BJ (cell line): ENCODE data around the gene POLR2J2. TPM values are rescaled to one million over a fixed set of nuclear protein-coding genes. Genes with fewer than 3 reads are reported as not detected.
"Not testable (repeated sequence)": the region's sequence is repeated elsewhere in the genome, so short reads cannot be mapped to it uniquely, and the experiment has no call there.

Source experiments
- CTCF ChIA-PET: fragments of 350-600 bp; formaldehyde crosslinking; extraction: SDS; loops from one replicate; lab custom pipeline; 2021; ENCODE audit warnings: antibody characterized with exemption, inconsistent platforms; lab: Yijun Ruan, JAX
- POLR2A ChIA-PET: fragments of 300-600 bp; sonication (Branson Sonifier 250); formaldehyde crosslinking; extraction: SDS; loops from one replicate; lab custom pipeline; 2021; ENCODE audit warnings: antibody characterized with exemption; lab: Charles Lee
- DNase-seq: peaks from one replicate; pipeline ENCODE4 v3.0.0-alpha.2; 2011; ENCODE audit warnings: low read depth
- H3K27me3 ChIP-seq: 2 replicates; pipeline ENCODE4 v1.6.0; 2011; ENCODE audit warnings: low read length; ENCODE audit not compliant: control insufficient read depth, insufficient read depth
- H3K36me3 ChIP-seq: 2 replicates; pipeline ENCODE4 v1.5.1; 2011; ENCODE audit warnings: low read length; ENCODE audit not compliant: control insufficient read depth, insufficient read depth
- H3K4me3 ChIP-seq: 2 replicates; pipeline ENCODE4 v1.5.1; 2011; ENCODE audit warnings: low read depth, mild to moderate bottlenecking, control low read depth, low read length
- polyA plus RNA-seq: library from polyadenylated mRNA; depleted of rRNA; stranded (reverse); fragments of >200 nt; gene quantifications from 2 replicates; pipeline ENCODE4 v1.2.3, GENCODE V29; 2011

POLR2J2 gene
- polyA plus RNA-seq, 1 experiment, result 4.5 TPM

DNA sequence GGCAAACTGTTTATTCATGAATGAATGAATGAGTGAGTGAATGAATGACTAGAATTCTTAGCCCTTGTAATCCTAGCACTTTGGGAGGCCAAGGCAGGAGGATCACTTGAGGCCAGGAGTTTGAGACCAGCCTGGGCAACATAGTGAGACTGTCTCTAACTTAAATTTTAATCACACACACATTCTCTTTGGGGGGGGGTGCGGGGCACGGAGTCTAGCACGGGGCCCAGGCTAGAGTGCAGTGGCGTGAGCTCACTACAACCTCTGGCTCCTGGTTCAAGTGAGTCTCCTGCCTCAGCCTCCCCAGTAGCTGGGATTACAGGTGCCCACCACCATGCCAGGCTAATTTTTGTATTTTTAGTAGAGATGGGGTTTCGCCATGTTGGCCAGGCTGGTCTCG lies 19.1 kb upstream of the POLR2J2 start:
- not testable (repeated sequence) for DNase-seq

DNA sequence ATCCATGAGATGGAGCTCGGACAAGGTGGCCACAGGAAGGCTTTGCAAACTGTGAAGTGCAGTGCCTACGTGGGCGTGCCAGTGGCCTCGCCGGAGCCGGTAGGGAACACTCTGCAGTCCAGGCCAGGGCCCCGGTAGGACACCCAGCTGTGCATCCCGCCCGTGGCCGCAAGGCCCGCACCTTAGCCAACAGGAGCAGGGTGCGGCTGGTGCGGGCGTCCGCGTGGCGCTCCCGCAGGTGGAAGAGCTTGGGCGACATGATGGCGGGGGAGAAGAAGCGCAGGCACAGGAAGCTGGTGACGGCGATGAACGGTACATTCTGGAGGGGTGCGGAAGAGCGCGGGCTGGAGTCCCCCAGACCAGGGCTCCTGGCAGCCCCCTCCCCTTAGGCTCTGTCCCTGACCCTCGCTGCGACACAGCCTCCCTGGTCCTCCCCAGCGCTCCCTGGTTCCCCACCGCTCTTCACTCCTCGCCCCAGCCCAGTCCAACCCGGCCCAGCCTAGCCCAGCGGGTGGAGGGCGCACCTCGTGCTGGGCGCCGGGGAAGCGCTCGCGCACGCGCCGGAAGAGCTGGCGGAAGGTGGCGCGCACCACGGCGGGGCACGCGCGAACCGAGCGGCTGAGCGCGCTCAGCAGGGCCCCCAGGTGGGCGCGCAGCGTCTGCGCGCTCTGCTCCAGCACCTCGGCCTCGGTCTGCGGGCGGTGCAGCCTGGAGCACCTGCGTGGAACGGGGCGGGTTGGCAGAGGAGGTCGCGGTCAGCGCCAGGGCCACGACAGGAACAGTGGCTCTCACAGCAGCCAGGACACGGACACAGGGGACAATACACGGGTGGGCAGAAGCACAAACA lies 18.2 kb upstream of the POLR2J2 start:
- DNase-seq, H3K36me3 ChIP-seq, H3K4me3 ChIP-seq, POLR2A ChIA-PET, H3K27me3 ChIP-seq, CTCF ChIA-PET: not testable (repeated sequence)

More for the DNA sequence above, 19.1 kb upstream of the POLR2J2 start:
- H3K4me3 ChIP-seq, CTCF ChIA-PET, H3K27me3 ChIP-seq, H3K36me3 ChIP-seq, POLR2A ChIA-PET: not testable (repeated sequence)

DNA sequence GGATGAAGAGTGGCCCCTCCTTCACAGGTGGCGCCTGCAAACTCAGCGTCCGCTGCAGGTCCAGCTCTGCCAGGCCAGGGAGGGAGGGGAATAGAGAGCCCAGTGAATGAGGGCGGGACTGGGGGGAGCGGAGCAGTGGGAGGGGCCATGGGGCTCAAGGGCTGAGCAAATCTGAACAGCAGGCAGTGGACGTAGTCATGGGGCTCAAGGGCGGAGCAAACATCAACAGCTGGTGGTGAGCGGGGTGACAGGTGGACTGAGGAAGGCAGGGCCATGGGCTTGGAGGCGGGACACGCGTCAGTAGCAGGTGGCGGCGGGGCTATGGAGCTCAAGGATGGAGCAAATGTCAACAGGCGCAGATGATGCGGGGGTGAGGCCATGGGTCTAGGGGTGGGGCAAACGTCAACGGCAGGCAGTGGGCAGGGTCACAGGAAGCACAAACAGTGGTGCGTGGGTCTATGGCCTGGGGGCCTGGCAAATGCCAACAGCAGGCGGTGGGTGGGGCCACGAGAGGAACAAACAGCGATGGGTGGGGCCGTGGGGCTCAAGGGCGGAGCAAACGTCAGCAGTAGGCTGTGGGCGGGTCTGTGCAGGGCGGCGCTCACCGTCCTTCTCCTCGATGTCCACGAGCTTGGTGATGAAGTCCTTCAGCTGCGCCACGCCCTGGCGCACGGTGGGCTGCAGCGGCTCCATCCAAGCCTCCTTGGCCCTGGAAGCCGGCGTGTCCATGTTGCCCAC lies 17.0 kb upstream of the POLR2J2 start:
- POLR2A ChIA-PET, H3K36me3 ChIP-seq, DNase-seq, H3K27me3 ChIP-seq, H3K4me3 ChIP-seq, CTCF ChIA-PET: not testable (repeated sequence)

DNA sequence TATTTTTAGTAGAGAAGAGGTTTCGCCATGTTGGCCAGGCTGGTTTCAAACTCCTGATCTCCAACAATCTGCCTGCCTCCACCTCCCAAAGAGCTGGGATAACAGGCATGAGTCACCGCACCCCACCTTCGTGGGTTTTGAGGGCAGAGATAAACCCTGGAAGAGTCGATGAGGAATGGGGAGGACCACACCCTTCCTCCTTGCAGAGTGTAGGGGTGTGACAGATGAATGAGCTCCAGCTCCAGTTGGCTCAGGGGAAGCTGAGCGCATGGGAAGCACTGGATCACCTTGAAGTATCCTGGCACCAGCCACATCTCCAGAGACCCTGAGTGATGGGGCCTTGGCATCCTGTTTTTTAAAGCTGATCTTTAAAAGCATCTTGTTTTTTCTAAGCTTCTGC lies 11.1 kb upstream of the POLR2J2 start:
- H3K27me3 ChIP-seq, H3K36me3 ChIP-seq, H3K4me3 ChIP-seq, DNase-seq, POLR2A ChIA-PET, CTCF ChIA-PET: not testable (repeated sequence)

DNA sequence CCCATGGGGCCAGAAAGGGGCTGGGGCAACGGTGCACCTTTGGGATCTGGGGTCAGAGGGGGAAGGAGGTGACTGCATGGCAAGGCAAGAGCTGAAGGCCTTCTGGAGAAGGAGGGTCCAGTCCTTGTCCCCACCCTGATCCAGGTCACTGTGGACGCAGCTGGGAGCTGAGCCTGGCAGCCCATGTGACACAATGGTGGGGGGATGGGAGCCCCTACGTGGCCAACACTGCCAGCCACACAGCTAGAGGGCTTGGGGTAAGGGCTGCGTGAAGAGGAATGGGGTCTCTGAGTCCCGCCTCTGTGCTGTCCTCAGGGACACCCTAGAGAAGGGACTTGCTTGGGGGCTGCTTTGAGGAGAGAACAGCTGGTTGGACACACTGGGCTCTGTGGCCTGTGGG lies 9.3 kb upstream of the POLR2J2 start:
- POLR2A ChIA-PET, H3K27me3 ChIP-seq, H3K36me3 ChIP-seq, CTCF ChIA-PET, H3K4me3 ChIP-seq, DNase-seq: not testable (repeated sequence)

DNA sequence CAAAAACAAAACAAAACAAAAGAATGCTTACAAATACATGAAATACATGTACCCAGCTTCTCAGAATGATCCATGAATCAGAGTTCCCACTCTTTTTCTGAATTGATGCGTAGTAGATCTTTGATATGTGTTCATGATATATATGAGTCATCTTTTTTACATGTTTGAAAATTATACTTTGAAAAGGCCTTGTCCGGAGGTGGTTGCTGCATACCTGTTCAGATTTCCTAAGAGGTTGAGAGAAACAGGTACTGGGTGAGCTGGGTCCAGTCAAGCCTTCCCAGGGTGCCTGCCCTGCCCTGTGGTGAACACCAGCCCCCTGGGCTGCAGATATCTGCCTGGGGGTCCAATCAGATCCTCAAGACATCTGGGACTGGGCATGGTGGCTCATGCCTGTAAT lies 4.1 kb upstream of the POLR2J2 start:
- H3K36me3 ChIP-seq, H3K27me3 ChIP-seq, POLR2A ChIA-PET, CTCF ChIA-PET, DNase-seq, H3K4me3 ChIP-seq: not testable (repeated sequence)

DNA sequence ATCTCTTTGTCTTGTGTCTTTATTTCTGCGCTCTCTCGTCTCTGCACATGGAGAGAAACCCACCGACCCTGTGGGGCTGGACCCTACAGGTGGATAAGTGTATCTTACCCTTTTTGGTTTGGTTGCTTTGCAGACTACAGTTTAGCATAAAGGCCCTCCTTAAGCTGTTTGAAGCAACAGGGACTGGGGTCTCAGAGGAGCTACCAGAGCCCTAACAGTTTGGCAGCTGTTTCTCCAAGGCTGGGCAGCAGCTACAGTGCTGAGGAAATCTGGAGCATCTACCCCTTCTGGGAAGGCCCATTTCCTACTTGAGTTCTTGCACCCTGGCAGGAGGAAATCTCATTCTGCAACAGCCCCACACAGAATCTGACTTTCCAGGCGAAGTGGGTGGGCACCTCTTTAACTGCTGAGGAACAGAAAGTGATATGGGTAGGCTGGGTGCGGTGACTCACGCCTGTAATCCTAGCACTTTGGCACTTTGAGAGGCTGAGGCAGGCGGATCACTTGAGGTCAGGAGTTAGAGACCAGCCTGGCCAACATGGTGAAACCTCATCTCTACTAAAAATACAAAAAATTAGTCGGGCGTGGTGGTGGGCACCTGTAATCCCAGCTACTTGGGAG lies 2.1 kb upstream of the POLR2J2 start:
- H3K36me3 ChIP-seq, H3K27me3 ChIP-seq, POLR2A ChIA-PET, CTCF ChIA-PET, DNase-seq, H3K4me3 ChIP-seq: not testable (repeated sequence)

DNA sequence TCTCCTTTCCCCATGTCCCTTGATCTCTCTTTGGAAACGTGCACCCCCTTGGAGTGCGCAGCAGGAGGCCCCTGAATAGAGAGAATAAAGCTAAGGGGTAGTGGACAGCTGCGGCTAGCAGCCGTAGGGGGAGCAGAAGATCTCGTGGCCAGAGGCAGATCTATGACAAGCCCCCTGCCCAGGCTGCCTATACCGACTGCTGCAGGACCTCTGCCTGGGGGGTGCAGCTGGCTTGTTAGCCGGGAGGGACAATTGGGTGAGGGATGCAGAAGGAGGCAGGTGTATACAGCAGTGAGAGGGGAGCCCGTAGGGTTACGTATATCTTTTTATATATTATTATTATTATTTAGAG lies 469 bp upstream of the POLR2J2 start:
- CTCF ChIA-PET, H3K36me3 ChIP-seq, POLR2A ChIA-PET, DNase-seq, H3K27me3 ChIP-seq, H3K4me3 ChIP-seq: not testable (repeated sequence)

DNA sequence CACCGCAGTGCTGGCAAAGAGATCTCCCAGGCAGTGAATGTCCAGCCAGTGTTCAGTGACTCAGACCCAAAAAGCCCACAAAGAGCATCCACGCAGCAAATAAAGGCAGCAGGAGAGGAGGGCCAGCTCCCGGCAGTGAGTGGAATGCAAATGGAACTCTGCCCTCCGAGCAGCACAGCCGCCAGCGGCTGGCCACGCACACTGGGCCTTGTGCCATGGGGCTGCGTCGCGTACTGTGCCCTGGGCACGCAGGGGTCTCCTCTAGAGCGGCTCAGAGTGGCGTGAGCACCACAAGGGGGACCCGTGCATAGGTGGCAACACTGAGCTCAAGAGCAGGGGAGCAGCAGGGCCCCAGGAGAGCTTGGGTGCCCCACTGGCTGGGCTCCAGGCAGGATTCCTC lies 3.9 kb downstream of the POLR2J2 start:
- DNase-seq, POLR2A ChIA-PET, CTCF ChIA-PET: not testable (repeated sequence)

DNA sequence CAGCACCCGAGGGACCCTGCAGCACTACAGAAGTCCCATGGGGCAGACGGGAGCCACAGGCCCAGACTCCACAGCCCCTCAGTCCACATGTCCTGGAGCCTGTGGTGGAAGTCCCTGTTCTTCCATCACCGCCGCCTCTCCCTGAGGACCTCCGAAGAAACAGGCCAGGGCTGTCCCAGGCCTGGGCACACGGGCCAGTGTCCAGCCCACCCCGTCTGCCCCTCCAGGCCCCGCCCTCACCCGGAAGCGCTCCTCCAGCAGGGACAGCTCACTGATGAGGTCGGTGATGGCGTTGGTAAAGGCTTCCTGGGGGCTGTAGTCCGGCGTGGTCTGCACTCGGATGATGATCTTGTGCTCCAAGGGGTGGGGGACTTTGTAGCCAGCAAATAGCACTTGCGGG lies 4.6 kb downstream of the POLR2J2 start:
- POLR2A ChIA-PET, H3K27me3 ChIP-seq, CTCF ChIA-PET, DNase-seq, H3K4me3 ChIP-seq, H3K36me3 ChIP-seq: not testable (repeated sequence)

More for the DNA sequence above, 3.9 kb downstream of the POLR2J2 start:
- H3K36me3 ChIP-seq, H3K4me3 ChIP-seq, H3K27me3 ChIP-seq: not testable (repeated sequence)

DNA sequence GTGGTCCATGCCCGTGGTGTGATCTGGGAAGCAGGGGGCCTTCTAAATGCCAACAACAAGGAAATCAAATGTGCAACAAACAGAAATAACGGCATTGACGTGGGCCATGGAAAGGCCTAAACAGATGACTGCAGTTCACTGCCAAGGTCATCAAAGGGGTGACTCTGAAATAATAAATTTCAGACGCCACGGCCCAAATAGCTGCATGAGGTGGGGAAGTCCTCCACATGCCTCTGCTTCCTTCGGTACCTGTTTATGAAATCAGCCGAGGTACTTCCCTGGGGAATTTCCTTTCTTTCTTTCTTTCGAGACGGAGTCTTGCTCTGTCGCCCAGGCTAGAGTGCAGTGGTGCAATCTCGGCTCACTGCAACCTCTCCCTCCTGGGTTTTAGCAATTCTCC lies 6.7 kb downstream of the POLR2J2 start:
- DNase-seq, H3K36me3 ChIP-seq, H3K27me3 ChIP-seq, H3K4me3 ChIP-seq, POLR2A ChIA-PET, CTCF ChIA-PET: not testable (repeated sequence)

DNA sequence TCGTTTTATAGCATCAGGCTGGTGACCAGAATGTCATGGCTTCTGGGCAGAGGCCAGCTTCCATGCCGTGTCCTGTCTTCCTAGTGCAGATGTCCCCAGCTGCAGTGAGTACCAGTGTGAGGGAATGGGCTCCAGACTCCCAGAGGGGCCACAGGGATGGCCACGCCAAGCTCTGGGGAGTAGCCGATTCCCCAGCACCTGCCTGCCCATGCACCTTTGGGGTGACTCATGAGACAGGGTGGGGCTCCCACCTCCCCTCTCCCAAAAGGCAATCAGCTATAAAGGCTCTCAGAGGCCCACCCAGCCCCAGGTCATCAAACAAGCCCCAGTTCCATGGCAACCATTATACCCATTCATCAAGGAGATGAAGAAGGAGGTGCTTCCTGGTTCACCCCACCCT lies 21.5 kb downstream of the POLR2J2 start, which contains the start of gene SPDYE2B:
Gene SPDYE2B, plus strand, starts transcription at position 396 of the 400 bp plus-strand sequence. CDS start 2,030 bp downstream, outside the sequence.
- H3K4me3 ChIP-seq, CTCF ChIA-PET, POLR2A ChIA-PET, H3K36me3 ChIP-seq, DNase-seq, H3K27me3 ChIP-seq: not testable (repeated sequence)
